ENCODE data around the gene SIAH1. TPM values are rescaled to one million over a fixed set of nuclear protein-coding genes. Genes with fewer than 3 reads are reported as not detected.

Gene SIAH1
- total and polyA plus RNA-seq, 2 of the 8 experiments (the other 6 are each of a cell fraction or from before 2014, with no cell fraction given): 19.5 to 33.9 TPM

- DNase-seq (ENCODE audit: low read depth in 1 of 2, low spot score in 2 of 2) (no peak), FAIRE-seq (no peak)
- no peak overlapping the region for H3K4me2 ChIP-seq (ENCODE audit: insufficient read depth in 1 of 2, low read depth in 2 of 2, low read length in 2 of 2)
- no peak for TF ChIP-seq SUZ12 (IDR thresholded peaks at IDR 0.05; ENCODE audit: low read length)
- TF ChIP-seq TAF7 (optimal IDR thresholded peaks at IDR 0.05; ENCODE audit: borderline replicate concordance, low read depth, low read length): no peak
- TF ChIP-seq TCF12 (IDR thresholded peaks at IDR 0.05; ENCODE audit: low read depth, low read length): no peak
- TF ChIP-seq NANOG (IDR thresholded peaks at IDR 0.05; ENCODE audit: insufficient read depth, low read depth, low read length, poor library complexity, severe bottlenecking): no peak
- TF ChIP-seq, protein P1, sequence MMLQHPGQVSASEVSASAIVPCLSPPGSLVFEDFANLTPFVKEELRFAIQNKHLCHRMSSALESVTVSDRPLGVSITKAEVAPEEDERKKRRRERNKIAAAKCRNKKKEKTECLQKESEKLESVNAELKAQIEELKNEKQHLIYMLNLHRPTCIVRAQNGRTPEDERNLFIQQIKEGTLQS (IDR thresholded peaks at IDR 0.05; ENCODE audit: insufficient read depth, low read depth, low read length): no peak
- no peak for TF ChIP-seq E2F6 (IDR thresholded peaks at IDR 0.05)
- TF ChIP-seq JUND (IDR thresholded peaks at IDR 0.05; ENCODE audit: low read length): no peak
- TF ChIP-seq SIX5 (IDR thresholded peaks at IDR 0.05; ENCODE audit: low read depth, low read length): no peak
- no peak for TF ChIP-seq BACH1 (IDR thresholded peaks at IDR 0.05; ENCODE audit: low read length)
- no peak for TF ChIP-seq CEBPB (IDR thresholded peaks at IDR 0.05; ENCODE audit: low read depth, low read length)
- TF ChIP-seq TAF1 (IDR thresholded peaks at IDR 0.05; ENCODE audit: low read depth, low read length): no peak
- TF ChIP-seq MAX (IDR thresholded peaks at IDR 0.05): no peak
Observed at GRCh38 chr16:48317614-48318315, 67.4 kb downstream of the SIAH1 start.

More at GRCh38 chr16:48317614-48318315, 67.4 kb downstream of the SIAH1 start:
- Histone ChIP-seq H2BK5ac (ENCODE audit: low read depth, low read length) (peak overlapping the region; percentile 52; the same call in 1 of the 2 replicates), H3K23me2 (ENCODE audit: low read depth, low read length) (no peaks in the 10 kb centered on the region), H3K36me3 (ENCODE audit: control insufficient read depth in 2 of 4, insufficient read depth in 4 of 4, low read length in 3 of 4) (peaks cover 0 to 3% (median 0%) of the 10 kb centered on the region in 4 experiments; a peak in 1 of 8 replicates), H3K4me1 (replicated peaks in 1 of 4; ENCODE audit: control insufficient read depth in 3 of 4, insufficient read depth in 4 of 4, low read length in 3 of 4) (peaks cover 0 to 2% (median 2%) of the 10 kb centered on the region in 4 experiments; a peak in 3 of 7 replicates), H2BK12ac (ENCODE audit: low read depth, low read length) (no peak overlapping the region), H2AFZ (ENCODE audit: low read length) (no peak overlapping the region), H3K9ac (replicated peaks in 1 of 4; ENCODE audit: extremely low read depth in 1 of 4, low read depth in 3 of 4, low read length in 3 of 4) (no peak overlapping the region), H4K5ac (ENCODE audit: insufficient read length, low read depth, low read length) (no peak overlapping the region), H3K27ac (ENCODE audit: low read depth, low read length) (no peak overlapping the region), H3K9me3 (ENCODE audit: insufficient read depth in 2 of 2, low read depth in 1 of 2, low read length in 1 of 2) (no peaks in the 10 kb centered on the region), H2BK20ac (ENCODE audit: low read length) (0 out of 2 replicates have a peak overlapping the region, but pooled peaks have one; percentile 80), H3K4ac (replicated peaks; ENCODE audit: insufficient read length, low read depth, low read length) (peak overlapping the region; percentile 91), H3K56ac (replicated peaks; ENCODE audit: insufficient read length, low read depth, low read length) (no peak overlapping the region), H3K14ac (ENCODE audit: insufficient read length) (no peak overlapping the region), H2BK120ac (replicated peaks; ENCODE audit: low read depth, low read length) (peak overlapping the region; percentile 64), H2AK5ac (ENCODE audit: low read depth, low read length) (0 out of 2 replicates have a peak overlapping the region, but pooled peaks have one; percentile 53), H3K79me2 (ENCODE audit: control insufficient read depth in 1 of 2, insufficient read depth in 2 of 2, low read length in 2 of 2) (no peaks in the 10 kb centered on the region), H2BK15ac (ENCODE audit: low read length) (no peak overlapping the region), H4K20me1 (replicated peaks in 1 of 2; ENCODE audit: control insufficient read depth in 1 of 2, insufficient read depth in 2 of 2, low read length in 2 of 2) (no peaks in the 10 kb centered on the region), H3K23ac (ENCODE audit: insufficient read length) (no peak overlapping the region), H3K27me3 (replicated peaks in 1 of 4; ENCODE audit: control insufficient read depth in 3 of 4, extremely low read depth in 1 of 4, insufficient read depth in 3 of 4, low read length in 3 of 4) (no peaks in the 10 kb centered on the region), H3K18ac (ENCODE audit: extremely low read depth, low read length) (no peak overlapping the region), H4K91ac (replicated peaks; ENCODE audit: insufficient read length, low read length) (peak overlapping the region; percentile 65), H4K8ac (ENCODE audit: extremely low read depth, insufficient read depth, low read length) (no peak overlapping the region), H3K79me1 (ENCODE audit: low read depth, low read length) (no peaks in the 10 kb centered on the region), H3K4me3 (ENCODE audit: extremely low read depth in 1 of 4, insufficient read depth in 2 of 4, low read depth in 3 of 4, low read length in 4 of 4) (no peak overlapping the region)
- WGBS, 2 experiments (ENCODE audit: extremely low coverage in 1 of 2, insufficient coverage in 1 of 2, insufficient read length in 1 of 2, insufficient replicate concordance in 2 of 2, low coverage in 1 of 2, low lambda C conversion rate in 2 of 2, missing lambda C conversion rate in 1 of 2): 85% methylated on average over 2 of the region's 2 CpGs; no CpG with 5 or more reads in 1 of the 2 experiments
- POLR2A ChIA-PET (ENCODE audit: partially characterized antibody): no interaction called here
- CTCF ChIA-PET (ENCODE audit: partially characterized antibody): interaction anchor here (0.8 to 1.5 kb wide), 3 partner anchors 13 to 60 kb away, joined by 3 to 4 read pairs (median 4); no protein-coding TSS in a partner anchor

Measured in H1 (cell line).